ENCODE measurements around the gene PKP1.

GRCh38 chr1:201360901-201361651 is 77.8 kb downstream of the PKP1 start:
- TF ChIP-seq CTCF (IDR thresholded peaks at IDR 0.05; ENCODE audit: borderline replicate concordance, extremely low read depth, low read length, poor library complexity, severe bottlenecking), result no peak
- TF ChIP-seq EZH2 (IDR thresholded peaks at IDR 0.05; ENCODE audit: borderline replicate concordance, low read depth, low read length, severe bottlenecking), result no peak

Measured in DND-41 (cell line).